ENCODE results near the gene MPP7. TPM values are rescaled to one million over a fixed set of nuclear protein-coding genes. Genes with fewer than 3 reads are reported as not detected.

The MPP7 gene
- total and polyA plus RNA-seq, 2 donors (not counting 3 experiments of a cell fraction or from before 2014, with no cell fraction given): 0.17 to 0.73 TPM

DNA sequence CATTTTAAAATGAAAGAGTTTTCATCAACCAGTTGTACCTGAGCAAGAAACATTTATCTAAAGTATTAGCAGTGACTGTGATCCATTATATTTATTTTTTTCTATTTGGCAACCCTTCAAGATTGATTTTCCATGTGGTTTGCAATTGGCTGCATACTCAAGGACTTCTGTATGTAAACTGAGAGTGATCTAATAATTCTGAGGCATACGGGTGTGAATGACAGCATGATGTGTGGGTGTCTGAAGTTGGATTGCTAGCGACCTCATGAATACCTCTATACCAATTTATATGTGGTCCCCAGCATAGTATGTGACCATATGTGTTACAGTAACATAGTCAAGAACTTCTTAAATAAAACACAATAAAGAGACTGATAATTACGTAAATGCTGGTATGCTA lies 8.2 kb upstream of the MPP7 start:
- intact Hi-C loops (cut with micrococcal nuclease): no loop called here
- CTCF ChIA-PET: interaction anchor here (1.2 to 3.1 kb wide), 2 partner anchors 8 to 82 kb away, joined by 3 to 12 read pairs; partner anchors contain the start of gene MPP7
- H3K9me1 ChIP-seq (replicated peaks; ENCODE audit: control insufficient read depth, extremely low read depth, insufficient read depth, low read length): no peaks in the 10 kb centered on the region
- H3K36me3 ChIP-seq (ENCODE audit: control insufficient read depth in 2 of 2, extremely low read depth in 1 of 2, insufficient read depth in 2 of 2, low read length in 2 of 2): no peaks in the 10 kb centered on the region
- H3K27ac ChIP-seq (ENCODE audit: insufficient read depth, low read depth, low read length): no peak overlapping the region
- no peak overlapping the region for H3K4me3 ChIP-seq (replicated peaks in 1 of 3; ENCODE audit: insufficient read depth in 1 of 3, low read depth in 1 of 3, low read length in 3 of 3)
- no TSS peak for BruUV-seq (replicated peaks)
- POLR2A ChIA-PET: no interaction called here
- H2AFZ ChIP-seq (ENCODE audit: low read depth, low read length): no peak overlapping the region
- dilution Hi-C loops (cut with MboI; ENCODE audit: extremely low pct_ligation_motif_present, low sequenced_read_pairs): no loop called here
- FAIRE-seq (no peak), DNase-seq (ENCODE audit: low read depth, low spot score) (no peak)
- peaks cover 4 to 8% of the 10 kb centered on the region in 2 experiments for H3K27me3 ChIP-seq (ENCODE audit: control insufficient read depth in 2 of 2, insufficient read depth in 2 of 2, low read length in 2 of 2)
- no peaks in the 10 kb centered on the region for H3K79me2 ChIP-seq (ENCODE audit: control insufficient read depth, insufficient read depth, low read length)
- no peak overlapping the region for H3K4me2 ChIP-seq (ENCODE audit: insufficient read depth, low read length)
- H3K4me1 ChIP-seq (ENCODE audit: control insufficient read depth, extremely low read depth, insufficient read depth, low read length): no peaks in the 10 kb centered on the region
- no peak for TF ChIP-seq JUN (IDR thresholded peaks at IDR 0.05; ENCODE audit: borderline replicate concordance, insufficient read depth, insufficient read length, low read depth)
- TF ChIP-seq FOS (IDR thresholded peaks at IDR 0.05; ENCODE audit: borderline replicate concordance, insufficient read depth, low read length): no peak
- TF ChIP-seq, protein P1, sequence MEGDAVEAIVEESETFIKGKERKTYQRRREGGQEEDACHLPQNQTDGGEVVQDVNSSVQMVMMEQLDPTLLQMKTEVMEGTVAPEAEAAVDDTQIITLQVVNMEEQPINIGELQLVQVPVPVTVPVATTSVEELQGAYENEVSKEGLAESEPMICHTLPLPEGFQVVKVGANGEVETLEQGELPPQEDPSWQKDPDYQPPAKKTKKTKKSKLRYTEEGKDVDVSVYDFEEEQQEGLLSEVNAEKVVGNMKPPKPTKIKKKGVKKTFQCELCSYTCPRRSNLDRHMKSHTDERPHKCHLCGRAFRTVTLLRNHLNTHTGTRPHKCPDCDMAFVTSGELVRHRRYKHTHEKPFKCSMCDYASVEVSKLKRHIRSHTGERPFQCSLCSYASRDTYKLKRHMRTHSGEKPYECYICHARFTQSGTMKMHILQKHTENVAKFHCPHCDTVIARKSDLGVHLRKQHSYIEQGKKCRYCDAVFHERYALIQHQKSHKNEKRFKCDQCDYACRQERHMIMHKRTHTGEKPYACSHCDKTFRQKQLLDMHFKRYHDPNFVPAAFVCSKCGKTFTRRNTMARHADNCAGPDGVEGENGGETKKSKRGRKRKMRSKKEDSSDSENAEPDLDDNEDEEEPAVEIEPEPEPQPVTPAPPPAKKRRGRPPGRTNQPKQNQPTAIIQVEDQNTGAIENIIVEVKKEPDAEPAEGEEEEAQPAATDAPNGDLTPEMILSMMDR (IDR thresholded peaks at IDR 0.05; ENCODE audit: extremely low read depth in 1 of 2, insufficient read depth in 1 of 2, low read depth in 1 of 2, low read length in 2 of 2): no peak
- no peak for TF ChIP-seq GATA2 (IDR thresholded peaks at IDR 0.05; ENCODE audit: insufficient read depth, insufficient read length, low read depth, low read length)
- no peak for TF ChIP-seq POLR2AphosphoS5 (IDR thresholded peaks at IDR 0.05; ENCODE audit: insufficient read depth, low read depth, low read length)
- no peak for TF ChIP-seq MYC (IDR thresholded peaks at IDR 0.05; ENCODE audit: low read depth, low read length)
- TF ChIP-seq, protein P2, sequence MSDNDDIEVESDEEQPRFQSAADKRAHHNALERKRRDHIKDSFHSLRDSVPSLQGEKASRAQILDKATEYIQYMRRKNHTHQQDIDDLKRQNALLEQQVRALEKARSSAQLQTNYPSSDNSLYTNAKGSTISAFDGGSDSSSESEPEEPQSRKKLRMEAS (IDR thresholded peaks at IDR 0.05; ENCODE audit: insufficient read depth, insufficient read length): no peak
- TF ChIP-seq POLR2A (IDR thresholded peaks at IDR 0.05; ENCODE audit: low read depth, low read length): no peak
- no peak for TF ChIP-seq EZH2 (IDR thresholded peaks at IDR 0.05; ENCODE audit: borderline replicate concordance, low read depth, low read length, severe bottlenecking)
- no peaks in the 10 kb centered on the region for H3K9me3 ChIP-seq (replicated peaks; ENCODE audit: control insufficient read depth, insufficient read depth, low read length)
- no peak overlapping the region for H3K9ac ChIP-seq (replicated peaks; ENCODE audit: extremely low read depth, insufficient read depth, low read length)
- H4K20me1 ChIP-seq (replicated peaks; ENCODE audit: control insufficient read depth, extremely low read depth, insufficient read depth, low read length): no peaks in the 10 kb centered on the region

Data from endothelial cell of umbilical vein (primary cell).